ENCODE data around the gene CACNA2D2. TPM values are rescaled to one million over a fixed set of nuclear protein-coding genes. Genes with fewer than 3 reads are reported as not detected.

CACNA2D2 gene
- total RNA-seq, 1 experiment from 2014 or later, result 0.02 TPM

DNA sequence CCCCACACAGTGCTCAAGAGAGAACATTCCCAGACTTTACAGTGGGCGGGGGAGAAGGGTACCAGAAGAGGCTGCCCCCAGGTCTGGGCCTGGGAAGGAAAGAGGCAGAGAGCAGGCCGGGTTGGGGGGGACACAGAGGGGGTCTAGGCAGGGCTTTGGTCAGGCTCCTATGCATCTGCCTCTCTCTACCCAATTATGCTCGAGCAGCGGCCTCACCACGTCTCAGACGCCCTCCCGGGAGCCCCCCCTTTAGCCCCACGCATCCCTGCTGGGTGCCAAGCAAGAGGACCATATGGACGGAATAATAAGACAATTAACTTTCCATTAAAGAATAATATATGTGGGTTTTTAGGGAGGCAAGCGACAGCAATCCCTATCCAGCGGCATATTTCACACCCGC is 32.8 kb downstream of the CACNA2D2 start:
- no peak for DNase-seq (ENCODE audit: extremely low read depth, low read depth)

DNA sequence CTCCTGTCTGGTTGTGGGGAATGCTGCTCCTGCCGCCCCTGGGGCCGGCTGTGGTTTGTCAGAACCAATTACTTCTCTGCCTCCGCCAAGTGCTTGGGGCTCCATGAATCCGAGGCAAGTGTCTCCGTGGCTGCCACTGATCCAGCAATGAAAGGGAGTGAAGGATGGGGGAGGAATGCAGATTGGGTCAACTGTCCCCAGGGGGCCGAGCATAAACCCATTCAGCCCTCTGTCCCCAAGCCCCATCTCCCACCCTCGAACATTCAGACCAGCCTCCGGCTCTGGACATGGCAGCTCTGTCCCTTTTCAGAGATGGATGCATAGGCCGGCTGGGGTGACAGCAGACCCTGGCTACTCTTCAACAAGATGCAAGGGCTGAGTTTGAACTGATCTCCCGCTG is 35.5 kb downstream of the CACNA2D2 start:
- DNase-seq (ENCODE audit: extremely low read depth, low read depth), result no peak

DNA sequence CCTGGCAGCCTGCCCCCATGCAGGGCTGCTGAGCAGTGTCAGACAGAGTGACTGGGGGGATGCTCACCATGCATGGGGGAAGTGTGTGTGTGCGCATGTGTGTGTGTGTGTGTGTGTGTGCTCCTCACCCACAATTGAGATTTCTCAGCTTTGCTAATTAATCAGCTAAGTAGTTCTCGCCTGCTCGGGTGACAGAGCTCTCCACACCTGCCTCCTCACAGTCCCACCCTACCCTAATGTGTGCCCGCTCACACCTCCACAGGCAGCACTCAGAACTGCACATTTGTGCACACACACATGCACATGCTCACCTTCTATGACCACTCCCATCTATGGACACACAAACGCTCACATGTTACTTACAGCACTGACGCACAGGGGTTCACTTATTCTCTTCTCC is 37.3 kb downstream of the CACNA2D2 start:
- DNase-seq (ENCODE audit: extremely low read depth, low read depth), result no peak

- no peak for DNase-seq (ENCODE audit: extremely low read depth, low read depth)
Observed at GRCh38 chr3:50464569-50464968, 38.9 kb downstream of the CACNA2D2 start.

DNA sequence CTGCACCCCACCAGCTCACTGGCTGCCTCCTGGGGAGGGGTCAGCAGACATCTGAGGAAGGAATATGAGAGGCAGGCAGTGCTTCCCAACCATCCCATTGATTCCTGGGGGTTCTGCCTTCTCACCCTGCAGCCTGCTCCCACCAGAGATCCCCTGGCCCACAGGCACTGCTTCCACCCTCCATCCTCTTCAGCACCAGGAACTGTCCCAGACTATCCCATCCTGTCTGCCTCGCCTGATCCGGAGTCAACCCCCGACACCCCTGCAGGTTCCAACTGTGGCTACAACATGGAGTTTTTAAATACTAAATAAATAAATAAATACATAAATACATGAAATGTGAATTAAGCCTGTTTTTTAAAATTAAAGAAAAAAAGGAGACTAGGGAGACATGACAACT is 43.6 kb downstream of the CACNA2D2 start:
- no peak for DNase-seq (ENCODE audit: extremely low read depth, low read depth)

DNA sequence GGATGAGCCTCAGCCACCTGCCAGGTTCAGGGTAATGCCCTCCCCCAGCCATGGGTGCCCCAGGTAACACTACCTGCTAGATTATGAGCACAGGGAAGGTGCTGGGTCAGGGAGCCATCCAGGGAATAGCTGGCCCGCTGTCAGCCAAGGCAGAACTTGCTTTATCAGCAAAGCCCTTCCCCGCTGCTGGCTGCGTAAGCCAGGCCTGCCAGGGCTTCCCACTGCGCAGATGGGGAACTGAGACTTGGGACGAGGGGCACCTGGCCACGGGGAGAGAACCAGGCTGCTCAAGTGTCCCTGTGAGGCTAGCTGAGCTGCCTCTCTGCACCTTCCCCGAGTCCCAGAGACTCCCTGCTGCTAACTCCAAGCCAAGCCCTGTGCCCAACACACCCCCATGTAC is 45.4 kb downstream of the CACNA2D2 start:
- DNase-seq (ENCODE audit: extremely low read depth, low read depth), result no peak

DNA sequence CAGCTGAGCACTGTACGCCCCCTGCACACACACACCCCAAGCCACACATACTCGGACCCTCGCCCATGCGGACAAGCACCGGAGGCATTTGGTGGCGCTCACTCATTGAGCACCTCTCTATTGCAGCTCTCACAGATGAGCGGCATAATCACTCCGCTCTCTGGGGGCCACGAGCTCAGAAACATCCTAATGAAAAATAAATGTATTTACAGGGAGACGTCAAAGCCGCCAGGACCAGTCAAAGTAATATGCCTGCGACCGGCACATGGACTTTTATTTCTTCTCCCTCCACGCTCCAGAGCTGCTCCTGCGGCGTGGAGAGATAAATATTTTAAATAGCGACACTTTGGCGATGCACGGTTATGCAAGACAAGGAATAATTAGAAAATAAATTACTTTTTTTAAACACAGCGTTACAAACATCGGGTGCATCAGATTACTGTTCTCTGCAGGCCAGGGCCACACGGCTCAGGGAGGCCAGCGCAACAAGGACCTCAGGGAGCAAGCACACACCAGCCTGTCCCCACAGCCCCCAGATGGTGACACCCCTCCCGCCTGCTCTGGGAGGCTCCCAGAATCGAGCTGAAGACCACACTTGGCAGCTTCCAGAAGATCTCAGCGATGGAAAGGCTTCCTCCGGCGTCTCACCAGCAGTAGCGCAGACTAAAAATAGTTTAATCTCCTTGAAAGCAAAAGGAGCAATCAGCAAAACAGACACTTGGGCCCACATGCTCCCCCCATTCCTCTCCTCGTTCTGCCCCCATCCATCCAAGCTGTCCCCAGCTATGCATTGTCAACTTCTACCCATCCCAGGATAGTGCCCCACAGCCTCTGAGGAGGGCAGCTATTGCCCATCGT is 48.0 kb downstream of the CACNA2D2 start:
- no peak for DNase-seq (ENCODE audit: extremely low read depth, low read depth)

DNA sequence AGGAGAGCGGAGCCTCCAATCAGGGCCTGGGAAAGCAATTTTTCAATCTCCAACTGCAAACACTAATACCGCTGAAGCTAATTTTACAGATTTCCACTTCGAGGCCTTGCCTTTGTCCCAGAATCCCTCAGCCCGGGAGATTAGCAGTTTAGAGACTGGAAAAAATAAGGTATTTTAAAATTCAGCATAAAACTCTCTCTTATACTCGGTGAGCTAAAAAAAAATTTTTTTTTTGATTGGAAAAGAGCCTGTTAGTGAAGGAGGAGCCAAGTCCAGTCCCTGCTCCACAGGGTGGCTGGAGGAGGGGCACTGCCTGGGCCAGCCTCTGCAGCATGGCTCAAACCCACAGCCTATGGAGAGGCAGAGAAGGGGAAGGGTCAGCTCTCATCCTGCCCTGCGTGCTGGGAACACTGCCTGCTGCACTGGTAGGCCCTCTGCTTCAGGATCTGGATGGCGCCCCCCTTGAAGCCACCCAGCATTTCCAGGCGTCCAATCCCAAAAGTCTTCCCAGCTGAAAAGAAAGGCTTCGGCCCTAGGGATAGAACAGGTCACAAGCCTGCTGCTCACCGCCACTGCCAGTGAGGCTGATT is 48.9 kb downstream of the CACNA2D2 start:
- DNase-seq (ENCODE audit: extremely low read depth, low read depth), result no peak

- no peak for DNase-seq (ENCODE audit: extremely low read depth, low read depth)
Observed at GRCh38 chr3:50453907-50454306, 49.5 kb downstream of the CACNA2D2 start.

- no peak for DNase-seq (ENCODE audit: extremely low read depth, low read depth)
Observed at GRCh38 chr3:50450209-50450921, 53.1 kb downstream of the CACNA2D2 start.

DNA sequence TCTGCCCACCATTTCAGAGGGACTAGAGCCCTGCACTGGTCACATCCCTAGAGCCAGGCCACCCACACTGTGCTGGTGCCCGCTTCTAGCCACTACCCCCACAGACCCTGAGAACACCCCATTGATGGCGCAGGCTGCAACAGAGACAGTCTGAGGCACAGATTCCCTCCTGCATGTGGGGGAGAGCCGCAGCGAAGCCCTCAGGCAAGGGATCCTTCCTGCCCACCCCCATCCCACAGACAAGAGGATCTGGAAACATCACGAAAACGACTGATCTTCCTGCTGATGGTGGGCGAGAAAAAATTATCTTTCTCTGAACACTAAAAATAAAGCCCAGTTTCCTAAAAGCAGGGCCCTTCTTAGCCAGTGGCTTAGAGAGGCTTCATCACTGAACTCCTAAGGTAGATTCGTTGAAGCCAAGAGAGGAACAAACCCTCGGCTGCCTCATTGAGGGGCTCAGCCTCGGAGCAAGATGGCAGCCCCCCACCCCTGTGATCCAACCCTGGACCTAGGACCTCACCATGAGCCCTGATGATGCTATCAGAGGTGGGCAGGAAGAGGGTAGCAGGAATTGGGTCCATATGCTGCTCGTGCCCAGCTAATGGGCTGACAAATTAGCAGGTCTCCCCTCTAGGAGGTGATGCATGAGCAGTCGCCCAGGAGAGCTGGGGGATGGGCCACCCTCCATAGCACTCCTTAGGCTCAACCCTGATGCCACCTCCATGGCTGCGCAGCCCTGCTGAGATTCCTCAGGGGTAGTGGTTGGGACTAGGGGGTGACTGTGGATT is 54.5 kb downstream of the CACNA2D2 start:
- DNase-seq (ENCODE audit: extremely low read depth, low read depth), result no peak

GRCh38 chr3:50447290-50447840 is 56.1 kb downstream of the CACNA2D2 start:
- DNase-seq (ENCODE audit: extremely low read depth, low read depth), result no peak

DNA sequence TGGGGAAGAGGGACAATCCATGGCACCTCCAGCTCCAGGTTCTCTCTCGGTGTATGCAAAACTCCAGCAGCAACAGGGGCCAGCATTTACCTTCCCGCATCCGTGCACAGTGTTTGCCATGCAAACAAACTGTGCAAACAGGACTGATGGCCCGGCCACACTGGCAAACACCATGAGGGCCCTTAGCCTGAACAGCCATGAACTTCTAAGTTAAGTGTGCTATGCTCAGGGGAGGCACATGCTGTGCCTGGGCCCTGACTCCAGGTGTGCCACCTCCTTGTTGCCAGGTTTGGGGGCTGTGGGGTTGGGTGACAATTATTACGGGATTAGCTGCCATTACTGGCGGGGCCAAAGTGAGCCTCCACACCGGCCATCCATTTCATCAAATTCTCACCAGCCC is 57.5 kb downstream of the CACNA2D2 start:
- DNase-seq (ENCODE audit: extremely low read depth, low read depth), result no peak

DNA sequence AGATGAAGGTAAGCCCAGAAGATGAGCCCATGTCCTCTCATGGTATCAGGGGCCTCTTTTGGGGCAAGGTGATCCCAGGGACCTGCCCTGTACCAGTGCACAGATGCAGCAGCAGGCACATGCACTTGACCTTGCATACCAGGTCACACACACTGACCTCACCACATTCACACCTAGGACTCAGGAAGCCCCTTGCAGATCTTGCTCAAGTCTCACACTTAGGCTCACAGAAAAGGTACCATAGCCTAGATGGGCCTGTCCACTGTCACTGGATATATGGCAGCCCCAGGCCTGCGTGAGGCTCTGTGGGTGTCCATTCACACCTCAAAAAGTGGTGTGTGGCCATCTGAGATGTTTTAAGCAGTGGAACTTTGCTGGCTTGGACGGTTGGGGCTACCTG is 58.7 kb downstream of the CACNA2D2 start:
- DNase-seq (ENCODE audit: extremely low read depth, low read depth), result no peak

DNA sequence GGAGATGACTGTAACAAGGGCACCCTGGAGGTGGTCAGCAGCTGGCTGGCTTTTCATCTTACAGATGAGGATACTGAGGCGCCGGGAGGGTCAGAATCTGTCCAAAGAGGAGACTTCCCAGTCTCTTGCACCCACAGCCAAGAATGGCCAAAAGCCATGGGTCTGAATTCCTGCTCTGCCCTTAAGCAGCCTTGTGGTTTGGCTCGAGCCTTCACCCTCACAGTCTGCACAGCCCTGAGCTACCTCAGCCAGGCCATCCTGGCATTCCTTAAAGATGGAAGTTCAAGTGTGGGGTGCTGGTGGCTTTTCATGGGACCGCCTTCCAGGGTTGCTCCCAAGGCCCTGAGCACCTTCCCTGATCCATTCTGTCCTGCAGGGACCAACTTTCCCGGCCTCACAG is 59.2 kb downstream of the CACNA2D2 start:
- no peak for DNase-seq (ENCODE audit: extremely low read depth, low read depth)

- no peak for DNase-seq (ENCODE audit: extremely low read depth, low read depth)
Observed at GRCh38 chr3:50442945-50443579, 60.4 kb downstream of the CACNA2D2 start.

DNA sequence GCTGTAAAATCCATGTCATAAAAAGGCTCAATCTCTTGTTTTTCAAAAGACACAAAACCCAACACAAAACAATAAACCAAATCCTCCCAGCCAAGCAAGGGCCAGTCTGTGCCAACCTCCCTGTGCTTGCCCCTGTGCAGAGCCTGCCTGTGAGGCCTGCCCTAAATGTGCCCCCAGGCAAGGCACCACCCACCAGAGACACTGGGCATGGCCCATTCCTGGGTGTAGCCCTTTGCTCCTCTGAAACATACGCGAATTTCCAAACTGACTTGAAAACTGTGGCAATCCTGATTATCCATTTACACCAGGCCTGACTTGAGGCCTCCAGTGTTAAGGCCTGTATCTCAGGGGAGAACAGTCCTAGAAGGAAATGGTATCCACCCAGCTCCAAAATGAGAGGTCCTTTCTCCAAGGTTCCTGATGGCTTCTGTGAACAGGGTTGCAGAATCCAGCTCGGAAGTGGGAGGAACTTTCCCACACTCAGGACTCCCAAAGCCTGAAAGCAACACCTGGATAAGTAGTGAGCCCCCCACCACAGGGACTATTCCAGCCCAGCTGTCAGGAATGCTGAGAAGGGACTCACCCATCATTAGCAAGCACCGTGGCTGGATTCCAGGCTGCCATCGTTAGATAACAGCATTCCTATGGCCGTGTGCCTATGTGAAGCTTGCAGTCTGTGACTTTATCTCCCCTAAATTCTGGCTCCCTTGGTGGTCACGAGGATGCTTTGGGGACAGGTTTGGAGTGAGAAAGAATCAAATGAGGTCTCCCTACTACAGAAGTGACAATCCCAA is 61.8 kb downstream of the CACNA2D2 start:
- no peak for DNase-seq (ENCODE audit: extremely low read depth, low read depth)

GRCh38 chr3:50436114-50436674 is 67.2 kb downstream of the CACNA2D2 start:
- DNase-seq (ENCODE audit: extremely low read depth, low read depth), result peak; percentile 17
